Heart left ventricle (tissue), 13 donors: ENCODE data around the gene SMTNL2.

Experiments used
- POLR2A ChIP-seq, 2 donors: fragments of 450-650 bp; IDR thresholded peaks; one replicate each; pipeline ENCODE4 v1.6.1; 2017; ENCODE audit warnings: antibody characterized with exemption in 2 of 2, mild to moderate bottlenecking in 2 of 2, moderate library complexity in 2 of 2
- TF ChIP-seq, protein P1 (sequence below), 12 donors: fragments of 200-600 bp; sonication (generic) in 4 of 12; IDR thresholded peaks; one replicate each; pipeline versions ENCODE4 v1.5.0 to v1.8.0; 2018 to 2022; ENCODE audit warnings: antibody characterized with exemption in 12 of 12, mild to moderate bottlenecking in 5 of 12
- donor health status: ischemic (EF 13 %, LVEDD 7.1; RV severe dilation, severe dysfunction).
- donor health status: DM: no; HTN: yes; CAD: no.
- donor health status: DM: no; HTN: no; CAD: no.
- donor health status: ischemic (EF 25% LVEDD 6.9; RV normal size, moderate dysfunction).
- donor health status: ischemic (EF 25% LVEDD 5.7; RV mildly dilated, moderate dysfunction).
- donor health status: ischemic (EF 35%, LVEDD 5.7; RV mildly dilated, moderate dysfunction).
- donor health status: nonischemic (EF 11% LVEDD 7.7; RV severe dilation, severe dysfunction).
- donor health status: DM: yes; HTN: yes; CAD: no.
- donor health status: PGD.
- donor health status: ischemic (EF 29% LVEDD 5.4; RV normal size, mild dysfunction).
- donor health status: nonischemic (EF 23%, LVEDD 6.1; RV moderate dilation, normal function).

DNA sequence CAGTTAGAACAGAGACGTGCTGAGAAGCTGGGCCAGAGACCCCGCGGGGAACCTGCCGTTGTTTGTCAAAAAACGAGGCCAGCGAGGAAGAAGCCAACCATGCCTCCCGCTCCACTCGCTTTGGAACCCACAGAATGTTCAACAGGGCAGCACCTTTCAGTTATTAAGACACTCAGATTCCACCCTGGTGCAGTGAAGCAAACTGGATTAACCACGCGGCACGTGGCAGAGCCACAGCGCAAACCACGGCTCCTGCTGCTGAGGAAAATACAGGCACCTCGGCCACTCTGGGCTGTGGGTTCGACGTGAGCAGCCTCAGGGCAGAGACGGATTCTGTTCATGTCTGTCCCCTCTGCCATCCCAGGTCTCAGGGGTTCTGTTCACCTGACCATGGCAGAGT, 32.8 kb downstream of the SMTNL2 start:
- no peak for TF ChIP-seq POLR2A (IDR thresholded peaks at IDR 0.05)
- TF ChIP-seq, protein P1, sequence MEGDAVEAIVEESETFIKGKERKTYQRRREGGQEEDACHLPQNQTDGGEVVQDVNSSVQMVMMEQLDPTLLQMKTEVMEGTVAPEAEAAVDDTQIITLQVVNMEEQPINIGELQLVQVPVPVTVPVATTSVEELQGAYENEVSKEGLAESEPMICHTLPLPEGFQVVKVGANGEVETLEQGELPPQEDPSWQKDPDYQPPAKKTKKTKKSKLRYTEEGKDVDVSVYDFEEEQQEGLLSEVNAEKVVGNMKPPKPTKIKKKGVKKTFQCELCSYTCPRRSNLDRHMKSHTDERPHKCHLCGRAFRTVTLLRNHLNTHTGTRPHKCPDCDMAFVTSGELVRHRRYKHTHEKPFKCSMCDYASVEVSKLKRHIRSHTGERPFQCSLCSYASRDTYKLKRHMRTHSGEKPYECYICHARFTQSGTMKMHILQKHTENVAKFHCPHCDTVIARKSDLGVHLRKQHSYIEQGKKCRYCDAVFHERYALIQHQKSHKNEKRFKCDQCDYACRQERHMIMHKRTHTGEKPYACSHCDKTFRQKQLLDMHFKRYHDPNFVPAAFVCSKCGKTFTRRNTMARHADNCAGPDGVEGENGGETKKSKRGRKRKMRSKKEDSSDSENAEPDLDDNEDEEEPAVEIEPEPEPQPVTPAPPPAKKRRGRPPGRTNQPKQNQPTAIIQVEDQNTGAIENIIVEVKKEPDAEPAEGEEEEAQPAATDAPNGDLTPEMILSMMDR (IDR thresholded peaks at IDR 0.05), result no peak
